ENCODE measurements around the gene OR6B1.

Gene OR6B1

DNA sequence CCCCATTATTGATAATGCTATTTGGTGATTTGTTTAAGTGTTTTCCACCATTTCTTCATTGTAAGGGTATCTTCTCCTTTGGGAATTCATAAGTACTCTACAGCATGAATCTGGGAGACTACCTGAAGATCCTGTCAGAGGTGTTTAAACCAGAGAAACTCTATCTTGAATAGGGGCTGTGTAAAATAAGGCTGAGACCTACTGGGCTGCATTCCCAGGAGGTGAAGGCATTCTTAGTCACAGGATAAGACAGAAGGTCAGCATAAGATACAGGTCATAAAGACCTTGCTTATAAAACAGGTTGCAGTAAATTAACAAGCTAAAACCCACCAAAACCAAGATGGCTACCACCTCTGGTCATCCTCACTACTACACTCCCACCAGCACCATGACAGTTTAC, 35.3 kb downstream of the OR6B1 start:
- no peak for TF ChIP-seq TAF1 (IDR thresholded peaks at IDR 0.05; ENCODE audit: low read depth)
- TF ChIP-seq ZBTB7A (IDR thresholded peaks at IDR 0.05; ENCODE audit: low read depth), result no peak
- no peak for TF ChIP-seq CEBPB (IDR thresholded peaks at IDR 0.05)
- TF ChIP-seq USF1 (IDR thresholded peaks at IDR 0.05), result no peak
- no peak for TF ChIP-seq NFIC (IDR thresholded peaks at IDR 0.05)
- TF ChIP-seq RAD21 (IDR thresholded peaks at IDR 0.05; ENCODE audit: low read depth), result no peak
- TF ChIP-seq FOXM1 (IDR thresholded peaks at IDR 0.05; ENCODE audit: borderline replicate concordance, low read depth), result no peak
- TF ChIP-seq, protein P1, sequence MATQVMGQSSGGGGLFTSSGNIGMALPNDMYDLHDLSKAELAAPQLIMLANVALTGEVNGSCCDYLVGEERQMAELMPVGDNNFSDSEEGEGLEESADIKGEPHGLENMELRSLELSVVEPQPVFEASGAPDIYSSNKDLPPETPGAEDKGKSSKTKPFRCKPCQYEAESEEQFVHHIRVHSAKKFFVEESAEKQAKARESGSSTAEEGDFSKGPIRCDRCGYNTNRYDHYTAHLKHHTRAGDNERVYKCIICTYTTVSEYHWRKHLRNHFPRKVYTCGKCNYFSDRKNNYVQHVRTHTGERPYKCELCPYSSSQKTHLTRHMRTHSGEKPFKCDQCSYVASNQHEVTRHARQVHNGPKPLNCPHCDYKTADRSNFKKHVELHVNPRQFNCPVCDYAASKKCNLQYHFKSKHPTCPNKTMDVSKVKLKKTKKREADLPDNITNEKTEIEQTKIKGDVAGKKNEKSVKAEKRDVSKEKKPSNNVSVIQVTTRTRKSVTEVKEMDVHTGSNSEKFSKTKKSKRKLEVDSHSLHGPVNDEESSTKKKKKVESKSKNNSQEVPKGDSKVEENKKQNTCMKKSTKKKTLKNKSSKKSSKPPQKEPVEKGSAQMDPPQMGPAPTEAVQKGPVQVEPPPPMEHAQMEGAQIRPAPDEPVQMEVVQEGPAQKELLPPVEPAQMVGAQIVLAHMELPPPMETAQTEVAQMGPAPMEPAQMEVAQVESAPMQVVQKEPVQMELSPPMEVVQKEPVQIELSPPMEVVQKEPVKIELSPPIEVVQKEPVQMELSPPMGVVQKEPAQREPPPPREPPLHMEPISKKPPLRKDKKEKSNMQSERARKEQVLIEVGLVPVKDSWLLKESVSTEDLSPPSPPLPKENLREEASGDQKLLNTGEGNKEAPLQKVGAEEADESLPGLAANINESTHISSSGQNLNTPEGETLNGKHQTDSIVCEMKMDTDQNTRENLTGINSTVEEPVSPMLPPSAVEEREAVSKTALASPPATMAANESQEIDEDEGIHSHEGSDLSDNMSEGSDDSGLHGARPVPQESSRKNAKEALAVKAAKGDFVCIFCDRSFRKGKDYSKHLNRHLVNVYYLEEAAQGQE (IDR thresholded peaks at IDR 0.05; ENCODE audit: low read depth), result no peak
- TF ChIP-seq EP300 (IDR thresholded peaks at IDR 0.05; ENCODE audit: borderline replicate concordance), result no peak
- TF ChIP-seq EGR1 (IDR thresholded peaks at IDR 0.05), result no peak
- TF ChIP-seq, protein P2, sequence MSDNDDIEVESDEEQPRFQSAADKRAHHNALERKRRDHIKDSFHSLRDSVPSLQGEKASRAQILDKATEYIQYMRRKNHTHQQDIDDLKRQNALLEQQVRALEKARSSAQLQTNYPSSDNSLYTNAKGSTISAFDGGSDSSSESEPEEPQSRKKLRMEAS (IDR thresholded peaks at IDR 0.05), result no peak
- no peak for TF ChIP-seq YY1 (IDR thresholded peaks at IDR 0.05; ENCODE audit: low read depth)
- TF ChIP-seq CREB1 (IDR thresholded peaks at IDR 0.05; ENCODE audit: low read depth), result no peak
- TF ChIP-seq TEAD4 (IDR thresholded peaks at IDR 0.05), result no peak
- no peak for TF ChIP-seq TCF12 (IDR thresholded peaks at IDR 0.05; ENCODE audit: low read depth)

- TF ChIP-seq NFIC (IDR thresholded peaks at IDR 0.05) (no peak), ZBTB7A (IDR thresholded peaks at IDR 0.05; ENCODE audit: low read depth) (no peak), EP300 (IDR thresholded peaks at IDR 0.05; ENCODE audit: borderline replicate concordance) (no peak)
These were observed 36.3 kb downstream of the OR6B1 start for GRCh38 chr7:144036302-144036885.

DNA sequence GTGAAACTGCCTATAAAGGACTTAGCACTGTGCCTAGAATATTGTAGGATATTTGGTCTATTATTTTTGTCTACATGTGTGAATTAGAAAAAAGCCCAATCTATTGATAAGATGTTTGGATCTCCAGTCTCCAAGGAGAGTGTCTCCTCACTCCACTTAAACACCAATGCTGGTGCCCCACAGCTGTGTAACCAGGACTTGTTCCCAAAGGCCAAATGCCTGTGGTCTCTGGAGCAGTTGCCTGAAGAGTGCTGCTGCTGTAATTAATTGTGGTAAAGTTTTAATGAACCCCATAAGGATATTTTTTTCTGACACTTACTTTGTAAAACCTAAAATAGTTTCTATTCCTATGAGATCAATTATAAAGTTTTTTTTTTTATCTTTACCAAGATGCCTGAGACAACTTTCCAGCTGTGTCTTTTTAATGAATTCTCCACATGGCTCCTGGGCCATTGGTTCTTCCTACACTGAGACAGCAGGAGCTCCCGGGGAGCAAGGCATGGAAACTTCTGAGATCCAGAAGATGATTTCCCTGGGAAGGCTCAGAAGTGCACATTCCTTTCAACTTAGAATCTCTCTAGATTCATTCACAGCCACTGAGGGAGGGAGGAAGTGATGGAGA, 37.4 kb downstream of the OR6B1 start:
- no peak for TF ChIP-seq YY1 (IDR thresholded peaks at IDR 0.05; ENCODE audit: low read depth)

GRCh38 chr7:144038887-144039286, 38.8 kb downstream of the OR6B1 start:
- TF ChIP-seq NFIC (IDR thresholded peaks at IDR 0.05), result no peak
- TF ChIP-seq USF1 (IDR thresholded peaks at IDR 0.05), result no peak

- TF ChIP-seq ZBTB7A (IDR thresholded peaks at IDR 0.05; ENCODE audit: low read depth) (no peak), NFIC (IDR thresholded peaks at IDR 0.05) (no peak), EGR1 (IDR thresholded peaks at IDR 0.05) (no peak), CEBPB (IDR thresholded peaks at IDR 0.05) (no peak), RAD21 (IDR thresholded peaks at IDR 0.05; ENCODE audit: low read depth) (no peak), EP300 (IDR thresholded peaks at IDR 0.05; ENCODE audit: borderline replicate concordance) (no peak), CREB1 (IDR thresholded peaks at IDR 0.05; ENCODE audit: low read depth) (no peak)
These were observed 48.5 kb downstream of the OR6B1 start, which contains the start of gene OR2A5 for GRCh38 chr7:144048648-144049047. Gene OR2A5, plus strand, starts transcription at chr7:144048948. Its CDS starts 1,454 bp downstream, at chr7:144050402.

- TF ChIP-seq FOXM1 (IDR thresholded peaks at IDR 0.05; ENCODE audit: borderline replicate concordance, low read depth) (no peak), USF1 (IDR thresholded peaks at IDR 0.05) (no peak), ZBTB7A (IDR thresholded peaks at IDR 0.05; ENCODE audit: low read depth) (no peak), RAD21 (IDR thresholded peaks at IDR 0.05; ENCODE audit: low read depth) (no peak), TEAD4 (IDR thresholded peaks at IDR 0.05) (no peak), EGR1 (IDR thresholded peaks at IDR 0.05) (no peak), CREB1 (IDR thresholded peaks at IDR 0.05; ENCODE audit: low read depth) (no peak), NFIC (IDR thresholded peaks at IDR 0.05) (no peak), TAF1 (IDR thresholded peaks at IDR 0.05; ENCODE audit: low read depth) (no peak), CEBPB (IDR thresholded peaks at IDR 0.05) (no peak), YY1 (IDR thresholded peaks at IDR 0.05; ENCODE audit: low read depth) (no peak), EP300 (IDR thresholded peaks at IDR 0.05; ENCODE audit: borderline replicate concordance) (no peak), TCF12 (IDR thresholded peaks at IDR 0.05; ENCODE audit: low read depth) (no peak)
- TF ChIP-seq, protein P2 (IDR thresholded peaks at IDR 0.05), result no peak
- TF ChIP-seq, protein P1 (IDR thresholded peaks at IDR 0.05; ENCODE audit: low read depth), result no peak
These were observed 49.4 kb downstream of the OR6B1 start for GRCh38 chr7:144049491-144049890.

Measured in Ishikawa (cell line).